HCT116 (cell line): ENCODE results near the gene ARMC2. TPM values are rescaled to one million over a fixed set of nuclear protein-coding genes. Genes with fewer than 3 reads are reported as not detected.

ENCODE experiments used
- ATAC-seq: fragments of 200-7000 bp; cut with Tn5 transposase; 2 replicates; pipeline ENCODE4 v1.9.1; 2020; ENCODE audit warnings: mild to moderate bottlenecking, moderate library complexity
- BruUV-seq: library from RNA; stranded (reverse); fragments of 400-500 nt; replicated peaks from 2 replicates; lab custom pipeline; 2021; lab: Mats Ljungman, UMichigan
- CTCF ChIA-PET: fragments of 300-600 bp; sonication (Branson Sonifier 250); formaldehyde crosslinking; loops from one replicate; lab custom pipeline; 2021; ENCODE audit warnings: antibody characterized with exemption; lab: Charles Lee
- POLR2A ChIA-PET: fragments of 300-600, 350-600 bp; sonication (Branson Sonifier 250); formaldehyde crosslinking; loops from one replicate; lab custom pipeline; 2021; ENCODE audit warnings: antibody characterized with exemption; lab: Charles Lee
- RAD21 ChIA-PET, 2 experiments: fragments of 300-600 bp; sonication (Branson Sonifier 250); formaldehyde crosslinking; loops; one replicate each; lab custom pipeline; 2023; ENCODE audit warnings: low total read pairs in 2 of 2; ENCODE audit not compliant: uncharacterized antibody in 2 of 2, unreplicated experiment in 2 of 2, low non-redundant PET in 1 of 2; lab: Charles Lee
- DNase-seq: peaks from one replicate; pipeline ENCODE4 v3.0.0-alpha.2; 2010; ENCODE audit warnings: low read depth, low spot score
- H2AFZ ChIP-seq: fragments of 200-600 bp; shearing (Covaris generic), sonication (generic); 2 replicates; pipeline ENCODE4 v1.6.1; 2017; ENCODE audit warnings: low read depth, mixed run types, mixed read lengths, antibody characterized with exemption, low read length; ENCODE audit not compliant: poor library complexity, severe bottlenecking
- H3K27ac ChIP-seq: 2 replicates; pipeline ENCODE4 v1.5.1; 2012; ENCODE audit warnings: low read depth, low read length
- H3K27me3 ChIP-seq: fragments of 200-600 bp; sonication (generic); 2 replicates; pipeline ENCODE4 v1.6.1; 2016; ENCODE audit warnings: mixed run types, low read length, mixed read lengths; ENCODE audit not compliant: insufficient read depth
- H3K36me3 ChIP-seq, 2 experiments: fragments of 200-500 bp in 1 of 2; fragments of 200-600 bp in 1 of 2; sonication (Bioruptor generic) in 1 of 2; sonication (generic) in 1 of 2; 2 replicates each; pipeline versions ENCODE4 v1.5.1 to v1.6.1; 2014 to 2016; ENCODE audit warnings: low read length in 2 of 2, inconsistent platforms in 1 of 2, mixed read lengths in 1 of 2, mixed run types in 1 of 2; ENCODE audit not compliant: insufficient read depth in 2 of 2, control insufficient read depth in 1 of 2
- H3K4me1 ChIP-seq, 2 experiments: fragments of 200-600 bp in 1 of 2; sonication (generic) in 1 of 2; 2 replicates each; pipeline versions ENCODE4 v1.5.1 to v1.6.1; 2012 to 2017; ENCODE audit warnings: low read length in 2 of 2, inconsistent platforms in 1 of 2, mild to moderate bottlenecking in 1 of 2, mixed read lengths in 1 of 2, mixed run types in 1 of 2, moderate library complexity in 1 of 2; ENCODE audit not compliant: insufficient read depth in 2 of 2, control insufficient read depth in 1 of 2
- H3K4me2 ChIP-seq: fragments of 200-600 bp; sonication (generic); 2 replicates; pipeline ENCODE4 v1.6.1; 2017; ENCODE audit warnings: mixed run types, low read length, mixed read lengths
- H3K4me3 ChIP-seq, 2 experiments: fragments of 200-600 bp in 1 of 2; sonication (generic) in 1 of 2; replicated peaks in 1 of 2; 2 replicates each; pipeline ENCODE4 v1.5.1; 2011 to 2016; ENCODE audit warnings: low read length in 2 of 2, control low read depth in 1 of 2, low read depth in 1 of 2, mild to moderate bottlenecking in 1 of 2, mixed read lengths in 1 of 2, mixed run types in 1 of 2
- H3K79me2 ChIP-seq: fragments of 200-600 bp; sonication (generic); 2 replicates; pipeline ENCODE4 v1.6.1; 2017; ENCODE audit warnings: mild to moderate bottlenecking, mixed run types, low read length, moderate library complexity, mixed read lengths; ENCODE audit not compliant: insufficient read depth
- H3K9ac ChIP-seq: fragments of 200-600 bp; sonication (generic); 2 replicates; pipeline ENCODE4 v1.6.1; 2016; ENCODE audit warnings: low read length, mixed read lengths
- H3K9me2 ChIP-seq: fragments of 200-600 bp; sonication (generic), shearing (Covaris generic); 2 replicates; pipeline ENCODE4 v1.6.1; 2017; ENCODE audit warnings: mixed run types, mild to moderate bottlenecking, moderate library complexity; ENCODE audit not compliant: insufficient read depth
- H3K9me3 ChIP-seq, 2 experiments: fragments of 200-500 bp in 1 of 2; fragments of 200-600 bp in 1 of 2; sonication (Bioruptor generic) in 1 of 2; sonication (generic) in 1 of 2; 2 replicates each; pipeline ENCODE4 v1.6.1; 2014 to 2017; ENCODE audit warnings: low read length in 2 of 2, mixed read lengths in 2 of 2, inconsistent platforms in 1 of 2, low read depth in 1 of 2, mild to moderate bottlenecking in 1 of 2, mixed run types in 1 of 2, moderate library complexity in 1 of 2; ENCODE audit not compliant: control insufficient read depth in 1 of 2, insufficient read depth in 1 of 2
- H4K20me1 ChIP-seq: fragments of 200-600 bp; sonication (generic), shearing (Covaris generic); 2 replicates; pipeline ENCODE4 v1.6.1; 2017; ENCODE audit warnings: mixed run types, mild to moderate bottlenecking, moderate library complexity; ENCODE audit not compliant: insufficient read depth
- CEBPB ChIP-seq: IDR thresholded peaks from 2 replicates; pipeline ENCODE4 v1.6.1; 2012; ENCODE audit warnings: low read depth
- ELF1 ChIP-seq: IDR thresholded peaks from 2 replicates; pipeline ENCODE4 v1.6.1; 2012; ENCODE audit warnings: low read depth, borderline replicate concordance
- EZH2 ChIP-seq: fragments of 200-600 bp; sonication (generic); IDR thresholded peaks from 2 replicates; pipeline ENCODE4 v1.6.1; 2017; ENCODE audit warnings: antibody characterized with exemption, mixed run types
- EZH2phosphoT487 ChIP-seq: fragments of 200-600 bp; IDR thresholded peaks from 2 replicates; pipeline ENCODE4 v1.6.1; 2018; ENCODE audit warnings: antibody characterized with exemption, borderline replicate concordance
- JUND ChIP-seq: IDR thresholded peaks from 2 replicates; pipeline ENCODE4 v1.6.1; 2012
- POLR2A ChIP-seq: IDR thresholded peaks from 2 replicates; pipeline ENCODE4 v1.7.0; 2011; ENCODE audit warnings: borderline replicate concordance; ENCODE audit not compliant: insufficient read depth, insufficient read length; ENCODE audit errors: extremely low read depth
- POLR2AphosphoS5 ChIP-seq: IDR thresholded peaks from 2 replicates; pipeline ENCODE4 v1.6.1; 2011; ENCODE audit warnings: mild to moderate bottlenecking, low read depth, low read length, moderate library complexity
- SIN3A ChIP-seq: IDR thresholded peaks from 2 replicates; pipeline ENCODE4 v1.6.1; 2012; ENCODE audit warnings: low read depth
- SRF ChIP-seq: IDR thresholded peaks from 2 replicates; pipeline ENCODE4 v1.6.1; 2012; ENCODE audit warnings: low read depth
- YY1 ChIP-seq: IDR thresholded peaks from 2 replicates; pipeline ENCODE4 v1.6.1; 2011; ENCODE audit warnings: low read length, low read depth, moderate library complexity, mild to moderate bottlenecking; ENCODE audit not compliant: insufficient replicate concordance; ENCODE audit errors: extremely low read depth
- intact Hi-C: fragments of 100-400 bp; cut with micrococcal nuclease; formaldehyde crosslinking; loops from 2 replicates; pipeline ENCODE4 v1.10.0; 2022
- total RNA-seq: library from RNA; stranded (reverse); gene quantifications from one replicate; pipeline ENCODE4 v1.2.1, GENCODE V29; 2021; ENCODE audit not compliant: unreplicated experiment
- TF ChIP-seq, protein P1 (sequence below): IDR thresholded peaks from 2 replicates; pipeline ENCODE4 v1.6.1; 2012; ENCODE audit warnings: low read depth
- TF ChIP-seq, protein P2 (sequence below), 3 experiments: fragments of 200-600 bp in 1 of 3; sonication (generic) in 1 of 3; IDR thresholded peaks in 2 of 3; conservative IDR thresholded peaks in 1 of 3; 2 replicates each; pipeline ENCODE4 v1.5.1; 2012 to 2017; ENCODE audit warnings: low read depth in 2 of 3, low read length in 2 of 3, antibody characterized with exemption in 1 of 3, borderline replicate concordance in 1 of 3, control low read depth in 1 of 3, mild to moderate bottlenecking in 1 of 3, mixed read lengths in 1 of 3, mixed run types in 1 of 3, moderate library complexity in 1 of 3; ENCODE audit not compliant: insufficient read depth in 1 of 3
- TF ChIP-seq, protein P3 (sequence below): IDR thresholded peaks from 2 replicates; pipeline ENCODE4 v1.6.1; 2012
- TF ChIP-seq, protein P4 (sequence below): IDR thresholded peaks from 2 replicates; pipeline ENCODE4 v1.6.1; 2012

ARMC2 gene
- total RNA-seq, 1 experiment from 2014 or later: 3.6 TPM

DNA sequence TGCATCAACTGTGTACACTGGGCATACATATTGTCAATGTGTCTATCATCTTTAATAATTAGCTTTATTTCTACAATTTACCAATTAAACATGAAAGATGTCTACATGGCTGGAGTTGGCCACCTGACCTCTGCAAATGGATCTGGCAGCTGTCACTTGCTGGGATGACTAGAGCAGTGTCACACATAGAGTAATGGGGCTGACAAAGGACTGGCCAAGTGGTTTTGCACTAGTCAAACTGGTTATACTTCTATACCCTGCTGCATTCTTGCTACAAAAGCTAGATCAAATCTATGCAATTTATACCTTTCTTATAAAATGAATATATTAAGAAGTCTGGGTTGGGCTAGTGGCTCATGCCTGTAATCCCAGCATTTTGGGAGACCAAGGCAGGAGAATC is 147.1 kb downstream of the ARMC2 start (continued):
- TF ChIP-seq, protein P1, sequence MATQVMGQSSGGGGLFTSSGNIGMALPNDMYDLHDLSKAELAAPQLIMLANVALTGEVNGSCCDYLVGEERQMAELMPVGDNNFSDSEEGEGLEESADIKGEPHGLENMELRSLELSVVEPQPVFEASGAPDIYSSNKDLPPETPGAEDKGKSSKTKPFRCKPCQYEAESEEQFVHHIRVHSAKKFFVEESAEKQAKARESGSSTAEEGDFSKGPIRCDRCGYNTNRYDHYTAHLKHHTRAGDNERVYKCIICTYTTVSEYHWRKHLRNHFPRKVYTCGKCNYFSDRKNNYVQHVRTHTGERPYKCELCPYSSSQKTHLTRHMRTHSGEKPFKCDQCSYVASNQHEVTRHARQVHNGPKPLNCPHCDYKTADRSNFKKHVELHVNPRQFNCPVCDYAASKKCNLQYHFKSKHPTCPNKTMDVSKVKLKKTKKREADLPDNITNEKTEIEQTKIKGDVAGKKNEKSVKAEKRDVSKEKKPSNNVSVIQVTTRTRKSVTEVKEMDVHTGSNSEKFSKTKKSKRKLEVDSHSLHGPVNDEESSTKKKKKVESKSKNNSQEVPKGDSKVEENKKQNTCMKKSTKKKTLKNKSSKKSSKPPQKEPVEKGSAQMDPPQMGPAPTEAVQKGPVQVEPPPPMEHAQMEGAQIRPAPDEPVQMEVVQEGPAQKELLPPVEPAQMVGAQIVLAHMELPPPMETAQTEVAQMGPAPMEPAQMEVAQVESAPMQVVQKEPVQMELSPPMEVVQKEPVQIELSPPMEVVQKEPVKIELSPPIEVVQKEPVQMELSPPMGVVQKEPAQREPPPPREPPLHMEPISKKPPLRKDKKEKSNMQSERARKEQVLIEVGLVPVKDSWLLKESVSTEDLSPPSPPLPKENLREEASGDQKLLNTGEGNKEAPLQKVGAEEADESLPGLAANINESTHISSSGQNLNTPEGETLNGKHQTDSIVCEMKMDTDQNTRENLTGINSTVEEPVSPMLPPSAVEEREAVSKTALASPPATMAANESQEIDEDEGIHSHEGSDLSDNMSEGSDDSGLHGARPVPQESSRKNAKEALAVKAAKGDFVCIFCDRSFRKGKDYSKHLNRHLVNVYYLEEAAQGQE: no peak
- no peak for TF ChIP-seq POLR2A
- TF ChIP-seq EZH2: no peak
- TF ChIP-seq JUND: no peak

DNA sequence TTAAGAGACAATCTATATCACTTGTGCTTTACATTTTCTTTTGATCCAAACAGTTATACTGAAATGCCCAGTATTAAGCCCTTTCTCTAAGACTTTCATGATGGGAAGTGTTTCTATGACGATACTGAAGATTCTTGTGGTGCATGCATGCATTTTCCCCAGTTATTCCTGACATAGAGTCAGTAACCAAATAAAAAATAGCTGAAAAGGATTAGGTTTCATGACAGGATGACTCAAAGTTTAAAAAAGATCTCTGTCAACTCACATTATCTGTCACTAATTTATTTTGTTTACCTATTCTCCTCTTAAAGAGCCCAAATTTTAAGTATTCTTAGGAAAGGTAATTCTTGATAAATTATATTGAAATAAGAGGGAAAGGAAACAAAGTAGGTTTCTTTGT is 148.0 kb downstream of the ARMC2 start:
- POLR2A ChIA-PET: no interaction called here

More for the DNA sequence above, 148.0 kb downstream of the ARMC2 start:
- no peak for ATAC-seq
- H4K20me1 ChIP-seq: no peaks in the 10 kb centered on the region
- H3K4me1 ChIP-seq: no peaks in the 10 kb centered on the region
- no peaks in the 10 kb centered on the region for H3K9me2 ChIP-seq
- H3K27me3 ChIP-seq: no peaks in the 10 kb centered on the region
- ChIA-PET CTCF (no interaction called here), RAD21 (no interaction called here)
- no TSS peak for BruUV-seq
- no peak for DNase-seq
- no peaks in the 10 kb centered on the region for H3K79me2 ChIP-seq
- no peaks in the 10 kb centered on the region for H3K9me3 ChIP-seq
- H2AFZ ChIP-seq: no peak overlapping the region
- no peak overlapping the region for H3K4me2 ChIP-seq
- peaks cover 0 to 6% of the 10 kb centered on the region in 2 experiments; a peak in 3 of 4 replicates for H3K36me3 ChIP-seq
- no peak overlapping the region for H3K4me3 ChIP-seq
- H3K9ac ChIP-seq: no peak overlapping the region
- H3K27ac ChIP-seq: no peak overlapping the region
- TF ChIP-seq, protein P2, sequence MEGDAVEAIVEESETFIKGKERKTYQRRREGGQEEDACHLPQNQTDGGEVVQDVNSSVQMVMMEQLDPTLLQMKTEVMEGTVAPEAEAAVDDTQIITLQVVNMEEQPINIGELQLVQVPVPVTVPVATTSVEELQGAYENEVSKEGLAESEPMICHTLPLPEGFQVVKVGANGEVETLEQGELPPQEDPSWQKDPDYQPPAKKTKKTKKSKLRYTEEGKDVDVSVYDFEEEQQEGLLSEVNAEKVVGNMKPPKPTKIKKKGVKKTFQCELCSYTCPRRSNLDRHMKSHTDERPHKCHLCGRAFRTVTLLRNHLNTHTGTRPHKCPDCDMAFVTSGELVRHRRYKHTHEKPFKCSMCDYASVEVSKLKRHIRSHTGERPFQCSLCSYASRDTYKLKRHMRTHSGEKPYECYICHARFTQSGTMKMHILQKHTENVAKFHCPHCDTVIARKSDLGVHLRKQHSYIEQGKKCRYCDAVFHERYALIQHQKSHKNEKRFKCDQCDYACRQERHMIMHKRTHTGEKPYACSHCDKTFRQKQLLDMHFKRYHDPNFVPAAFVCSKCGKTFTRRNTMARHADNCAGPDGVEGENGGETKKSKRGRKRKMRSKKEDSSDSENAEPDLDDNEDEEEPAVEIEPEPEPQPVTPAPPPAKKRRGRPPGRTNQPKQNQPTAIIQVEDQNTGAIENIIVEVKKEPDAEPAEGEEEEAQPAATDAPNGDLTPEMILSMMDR (IDR thresholded peaks at IDR 0.05 in 2 of 3, conservative IDR thresholded peaks at IDR 0.05 in 1 of 3; ENCODE audit: borderline replicate concordance in 1 of 3, insufficient read depth in 1 of 3, low read depth in 2 of 3, low read length in 2 of 3): no peak
- TF ChIP-seq YY1 (no peak), CEBPB (no peak), EZH2phosphoT487 (no peak), SIN3A (no peak), ELF1 (no peak), JUND (no peak), POLR2AphosphoS5 (no peak), SRF (no peak)
- TF ChIP-seq, protein P1: no peak
- TF ChIP-seq, protein P3, sequence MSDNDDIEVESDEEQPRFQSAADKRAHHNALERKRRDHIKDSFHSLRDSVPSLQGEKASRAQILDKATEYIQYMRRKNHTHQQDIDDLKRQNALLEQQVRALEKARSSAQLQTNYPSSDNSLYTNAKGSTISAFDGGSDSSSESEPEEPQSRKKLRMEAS: no peak
- TF ChIP-seq, protein P4, sequence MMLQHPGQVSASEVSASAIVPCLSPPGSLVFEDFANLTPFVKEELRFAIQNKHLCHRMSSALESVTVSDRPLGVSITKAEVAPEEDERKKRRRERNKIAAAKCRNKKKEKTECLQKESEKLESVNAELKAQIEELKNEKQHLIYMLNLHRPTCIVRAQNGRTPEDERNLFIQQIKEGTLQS: no peak
- intact Hi-C loops: no loop called here
